Transverse colon (tissue), 4 donors: ENCODE data around the gene TMEM181. TPM values are rescaled to one million over a fixed set of nuclear protein-coding genes. Genes with fewer than 3 reads are reported as not detected.
A peak's percentile ranks its signal among the peaks of the same experiment; 100 is the strongest.

Source experiments
- DNase-seq: peaks from one replicate; pipeline ENCODE4 v3.0.0-alpha.2; 2019
- H3K27ac ChIP-seq, 4 donors: fragments of 200-600 bp; sonication (generic); 2 replicates each; pipeline ENCODE4 v1.5.1; 2016 to 2018; ENCODE audit warnings: inconsistent platforms in 4 of 4
- H3K27me3 ChIP-seq: fragments of 200-600 bp; sonication (generic); 2 replicates; pipeline ENCODE4 v1.5.1; 2017; ENCODE audit warnings: inconsistent platforms
- H3K36me3 ChIP-seq, 4 donors: fragments of 200-600 bp; sonication (generic); 2 replicates each; pipeline ENCODE4 v1.5.1; 2017 to 2019; ENCODE audit warnings: inconsistent platforms in 4 of 4
- H3K4me1 ChIP-seq, 4 donors: fragments of 200-600 bp; sonication (generic); 2 replicates each; pipeline ENCODE4 v1.5.1; 2017 to 2020; ENCODE audit warnings: inconsistent platforms in 4 of 4
- H3K4me3 ChIP-seq, 4 donors: fragments of 200-600 bp; sonication (generic); 1 replicate in 1 of 4; 2 replicates in 3 of 4; pipeline versions ENCODE4 v1.5.1 to v1.6.1; 2017 to 2019; ENCODE audit warnings: inconsistent platforms in 4 of 4
- H3K9me3 ChIP-seq, 2 donors: fragments of 200-600 bp; sonication (generic); 2 replicates each; pipeline ENCODE4 v1.5.1; 2017 to 2019; ENCODE audit warnings: inconsistent platforms in 2 of 2
- CTCF ChIP-seq, 5 experiments: fragments of 200-600 bp in 3 of 5; fragments of 450-650 bp in 2 of 5; sonication (generic) in 3 of 5; IDR thresholded peaks; 1 replicate in 2 of 5; 2 replicates in 3 of 5; pipeline ENCODE4 v1.5.1; 2016 to 2017; ENCODE audit warnings: antibody characterized with exemption in 5 of 5, inconsistent platforms in 3 of 5, mild to moderate bottlenecking in 2 of 5, moderate library complexity in 1 of 5
- EP300 ChIP-seq: sonication (generic); formaldehyde crosslinking; IDR thresholded peaks from one replicate; pipeline ENCODE4 v1.6.1; 2017; ENCODE audit warnings: antibody characterized with exemption, low read depth
- POLR2A ChIP-seq: fragments of 450-650 bp; IDR thresholded peaks from one replicate; pipeline ENCODE4 v1.6.1; 2016; ENCODE audit warnings: antibody characterized with exemption, mild to moderate bottlenecking, moderate library complexity
- POLR2AphosphoS5 ChIP-seq, 3 donors: sonication (generic); formaldehyde crosslinking; IDR thresholded peaks; one replicate each; pipeline ENCODE4 v1.6.1; 2016; ENCODE audit warnings: antibody characterized with exemption in 3 of 3
- WGBS, 2 donors: methylation state at CpG; one replicate each; pipeline ENCODE4 v1.1.5; 2018; ENCODE audit warnings: low coverage in 1 of 2; 5-methylcytosine and 5-hydroxymethylcytosine counted together
- in situ Hi-C, 4 donors: fragments of 200-750 bp; cut with MboI; loops; one replicate each; pipeline versions ENCODE4 v1.15.0 to v1.15.1; 2017; ENCODE audit warnings: low sequenced_read_pairs in 3 of 4, low pct_ligation_motif_present in 1 of 4, low pct_unique_long_range_greater_than_20kb in 1 of 4
- intact Hi-C: fragments of 100-400 bp; cut with DNase I; formaldehyde crosslinking; loops from one replicate; pipeline ENCODE4 v1.15.1; 2023; ENCODE audit warnings: low total_unique reads
- total RNA-seq, 4 donors: library from RNA; depleted of rRNA; stranded (reverse); fragments of >200 nt; gene quantifications; one replicate each; pipeline ENCODE4 v1.1.0, GENCODE V29; 2016

The TMEM181 gene
- total RNA-seq, 4 donors from 2014 or later, result 15.7 to 41.3 (median 34.2) TPM

DNA sequence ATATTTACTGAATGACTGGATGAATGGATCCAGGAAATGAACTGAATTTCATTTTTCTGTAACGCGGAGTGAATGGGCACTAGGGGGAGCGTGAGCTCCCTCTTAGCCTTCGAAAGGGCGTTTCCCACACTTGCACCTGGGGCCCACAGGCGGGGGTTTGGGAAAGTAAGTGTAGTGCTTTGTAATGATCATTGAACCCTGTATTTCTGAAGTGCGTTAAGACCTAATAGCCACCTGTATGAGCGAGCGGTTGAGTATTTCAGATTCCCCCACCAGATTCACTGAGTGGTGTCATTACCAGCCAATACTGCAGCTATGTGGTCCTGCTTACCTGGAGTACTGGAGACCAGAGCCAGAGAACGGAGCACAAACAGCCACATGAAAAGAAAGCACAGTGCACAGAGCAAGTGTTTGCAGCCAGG is 100.5 kb downstream of the TMEM181 start:
- Histone ChIP-seq H3K27ac (no peak overlapping the region), H3K4me1 (peaks cover 0 to 45% (median 10%) of the 10 kb centered on the region in 4 donors), H3K9me3 (no peaks in the 10 kb centered on the region), H3K4me3 (no peak overlapping the region), H3K27me3 (no peaks in the 10 kb centered on the region), H3K36me3 (no peaks in the 10 kb centered on the region)
- WGBS, 2 donors, result 34% methylated on average over 10 of the region's 10 CpGs; no CpG with 5 or more reads in 1 of the 2 donors
- in situ Hi-C loops, result no loop called here
- TF ChIP-seq POLR2A (no peak), CTCF (IDR thresholded peaks at IDR 0.05) (peak; percentile 37 to 72 (median 56))
- peak; percentile 61 for DNase-seq
- intact Hi-C loops, result no loop called here

- Histone ChIP-seq H3K27ac (no peak overlapping the region), H3K27me3 (no peaks in the 10 kb centered on the region), H3K4me1 (peaks cover 0 to 41% (median 10%) of the 10 kb centered on the region in 4 donors), H3K4me3 (no peak overlapping the region), H3K9me3 (no peaks in the 10 kb centered on the region), H3K36me3 (no peaks in the 10 kb centered on the region)
- in situ Hi-C loops, result no loop called here
- intact Hi-C loops, result no loop called here
- no peak for DNase-seq
- no peak for TF ChIP-seq POLR2A
- no peak for TF ChIP-seq CTCF (IDR thresholded peaks at IDR 0.05)
- no peak for TF ChIP-seq POLR2AphosphoS5 (IDR thresholded peaks at IDR 0.05)
- no peak for TF ChIP-seq EP300
- WGBS, 2 donors, result 76 to 98% methylated on average over 2 to 3 of the region's 3 CpGs
These were observed 101.3 kb downstream of the TMEM181 start for GRCh38 chr6:158661156-158661685.

- Histone ChIP-seq H3K9me3 (no peaks in the 10 kb centered on the region), H3K4me1 (peaks cover 0 to 34% (median 10%) of the 10 kb centered on the region in 4 donors), H3K36me3 (no peaks in the 10 kb centered on the region), H3K27ac (peak overlapping the region; percentile 47 to 65 (median 64)), H3K27me3 (no peaks in the 10 kb centered on the region), H3K4me3 (no peak overlapping the region)
- in situ Hi-C loops, result no loop called here
- TF ChIP-seq POLR2AphosphoS5 (IDR thresholded peaks at IDR 0.05), result no peak
- no peak for TF ChIP-seq EP300
- TF ChIP-seq POLR2A, result no peak
- no peak for TF ChIP-seq CTCF (IDR thresholded peaks at IDR 0.05)
- intact Hi-C loops, result no loop called here
- no peak for DNase-seq
- WGBS, 2 donors, result 69 to 77% methylated on average over 3 of the region's 3 CpGs
These were observed 102.7 kb downstream of the TMEM181 start for GRCh38 chr6:158662607-158662953.

DNA sequence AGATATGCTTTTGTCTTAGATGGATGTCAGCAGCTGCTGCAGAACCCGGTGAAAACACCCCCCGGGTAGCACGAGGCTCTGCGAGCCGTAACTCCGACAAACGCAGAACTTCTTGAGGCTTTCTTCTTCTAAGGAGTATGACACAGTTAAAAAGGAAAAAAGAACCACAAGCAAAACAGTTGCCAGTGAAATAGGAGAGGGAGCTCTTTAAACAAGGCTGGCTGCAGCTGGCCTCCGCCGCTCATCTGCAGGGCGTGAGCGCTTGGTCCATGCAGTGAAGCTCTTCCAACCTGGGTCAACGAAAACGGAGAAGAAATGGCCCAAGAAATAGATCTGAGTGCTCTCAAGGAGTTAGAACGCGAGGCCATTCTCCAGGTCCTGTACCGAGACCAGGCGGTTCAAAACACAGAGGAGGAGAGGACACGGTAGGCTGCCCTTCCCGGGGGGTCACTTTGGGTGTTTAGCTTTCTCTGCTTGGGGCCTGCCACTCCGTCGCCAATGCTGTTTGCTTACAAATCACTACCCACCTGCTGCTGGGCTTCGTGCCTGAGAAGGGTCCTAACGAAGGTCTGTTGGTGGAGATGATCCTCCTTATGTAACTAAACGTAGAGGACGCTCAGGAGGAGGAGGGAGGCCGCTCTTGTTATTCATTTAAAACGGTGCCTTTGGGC is 103.2 kb downstream of the TMEM181 start:
- Histone ChIP-seq H3K9me3 (no peaks in the 10 kb centered on the region), H3K4me3 (peak overlapping the region in 2 of 4 donors; percentile 15 to 17), H3K27me3 (no peaks in the 10 kb centered on the region), H3K36me3 (no peaks in the 10 kb centered on the region), H3K27ac (peak overlapping the region; percentile 47 to 65 (median 64)), H3K4me1 (peaks cover 0 to 34% (median 11%) of the 10 kb centered on the region in 4 donors)
- in situ Hi-C loops (no loop called here), intact Hi-C loops (no loop called here)
- WGBS, 2 donors, result 43 to 63% methylated on average over 12 to 27 of the region's 27 CpGs
- DNase-seq, result no peak
- TF ChIP-seq POLR2AphosphoS5 (IDR thresholded peaks at IDR 0.05), result peak in 1 of 3 donors; percentile 15
- TF ChIP-seq EP300, result no peak
- no peak for TF ChIP-seq CTCF (IDR thresholded peaks at IDR 0.05)
- peak; percentile 23 for TF ChIP-seq POLR2A
